ENCODE data around the gene BBS2. TPM values are rescaled to one million over a fixed set of nuclear protein-coding genes. Genes with fewer than 3 reads are reported as not detected.
A peak's percentile ranks its signal among the peaks of the same experiment; 100 is the strongest.

Gene BBS2
- total and polyA plus RNA-seq, 2 of the 13 experiments (the other 11 are each of a cell fraction or from before 2014, with no cell fraction given), result 59.7 to 68.3 TPM

DNA sequence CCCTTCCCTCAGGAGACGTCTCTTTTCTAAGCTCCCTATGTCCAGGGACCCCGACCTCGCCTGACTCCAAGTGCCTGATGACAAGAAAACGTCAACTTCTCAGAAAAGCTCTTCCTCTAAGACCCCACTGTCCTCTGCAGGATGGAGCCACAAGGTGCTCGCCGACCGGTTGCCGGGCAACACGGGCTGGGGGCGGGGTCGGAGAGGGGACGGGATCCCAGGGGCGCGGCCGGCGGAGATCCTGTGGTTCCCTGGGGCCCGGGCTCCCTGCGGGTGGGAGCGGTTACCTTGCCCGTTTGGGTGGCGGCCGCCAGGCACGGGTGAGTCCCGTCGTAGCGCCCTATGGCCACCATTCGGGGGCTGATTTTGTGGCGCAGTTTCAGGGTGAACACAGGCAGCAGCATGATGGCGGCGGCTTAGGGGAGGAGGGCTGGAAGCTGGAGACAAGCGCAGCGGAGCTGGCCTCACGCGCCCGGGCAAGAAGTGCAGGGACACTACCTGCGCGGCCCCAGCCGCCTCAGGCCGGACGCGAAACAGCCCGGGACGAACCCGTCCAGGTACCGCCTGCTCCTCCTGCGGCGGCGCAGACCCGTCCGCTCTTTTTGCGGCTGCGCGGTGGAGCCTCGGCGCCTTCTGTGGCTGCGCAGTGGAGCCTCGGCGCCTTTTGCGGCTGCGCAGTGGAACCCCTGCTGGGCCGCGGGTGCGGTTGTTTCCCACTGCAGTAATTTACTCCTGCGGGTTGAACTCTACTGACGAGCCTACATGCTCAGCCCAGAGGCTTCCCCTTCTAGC is at the start of gene BBS2 (continued):
- no peak; the same call in 1 of the 2 replicates for TF ChIP-seq NCOA2 (CRISPR knock-in tag; IDR thresholded peaks at IDR 0.05)
- peak; percentile 49 for TF ChIP-seq AGO2 (optimal IDR thresholded peaks at IDR 0.05; ENCODE audit: low read depth, low read length)
- peak; percentile 32; the same call in 1 of the 2 replicates for TF ChIP-seq BRCA1 (CRISPR knock-in tag; IDR thresholded peaks at IDR 0.05)
- TF ChIP-seq ZNF318 (CRISPR knock-in tag; IDR thresholded peaks at IDR 0.05), result no peak
- TF ChIP-seq ZNF75D (CRISPR knock-in tag; IDR thresholded peaks at IDR 0.05; ENCODE audit: borderline replicate concordance), result no peak
- no peak for TF ChIP-seq ATAD3A (CRISPR knock-in tag; IDR thresholded peaks at IDR 0.05)
- TF ChIP-seq ETS1 (CRISPR knock-in tag; IDR thresholded peaks at IDR 0.05), result no peak
- TF ChIP-seq ARNT2 (CRISPR knock-in tag; IDR thresholded peaks at IDR 0.05; ENCODE audit: low read depth), result peak; percentile 92; the same call in 1 of the 2 replicates
- TF ChIP-seq, protein P1, sequence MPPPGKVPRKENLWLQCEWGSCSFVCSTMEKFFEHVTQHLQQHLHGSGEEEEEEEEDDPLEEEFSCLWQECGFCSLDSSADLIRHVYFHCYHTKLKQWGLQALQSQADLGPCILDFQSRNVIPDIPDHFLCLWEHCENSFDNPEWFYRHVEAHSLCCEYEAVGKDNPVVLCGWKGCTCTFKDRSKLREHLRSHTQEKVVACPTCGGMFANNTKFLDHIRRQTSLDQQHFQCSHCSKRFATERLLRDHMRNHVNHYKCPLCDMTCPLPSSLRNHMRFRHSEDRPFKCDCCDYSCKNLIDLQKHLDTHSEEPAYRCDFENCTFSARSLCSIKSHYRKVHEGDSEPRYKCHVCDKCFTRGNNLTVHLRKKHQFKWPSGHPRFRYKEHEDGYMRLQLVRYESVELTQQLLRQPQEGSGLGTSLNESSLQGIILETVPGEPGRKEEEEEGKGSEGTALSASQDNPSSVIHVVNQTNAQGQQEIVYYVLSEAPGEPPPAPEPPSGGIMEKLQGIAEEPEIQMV (CRISPR knock-in tag; IDR thresholded peaks at IDR 0.05; ENCODE audit: low read depth), result peak; percentile 34; the same call in 1 of the 2 replicates
- TF ChIP-seq BORCS8-MEF2B (CRISPR knock-in tag; IDR thresholded peaks at IDR 0.05), result peak; percentile 86
- no peak for TF ChIP-seq CEBPB (IDR thresholded peaks at IDR 0.05; ENCODE audit: borderline replicate concordance, low read depth, low read length)
- TF ChIP-seq ZBTB44 (CRISPR knock-in tag; IDR thresholded peaks at IDR 0.05), result no peak
- TF ChIP-seq SAP130 (CRISPR knock-in tag; IDR thresholded peaks at IDR 0.05; ENCODE audit: low read depth), result peak; percentile 89
- peak; percentile 73; the same call in 1 of the 2 replicates for TF ChIP-seq SNAPC2 (CRISPR knock-in tag; IDR thresholded peaks at IDR 0.05)
- no peak for TF ChIP-seq TCF7L2 (IDR thresholded peaks at IDR 0.05; ENCODE audit: low read depth, low read length)

All from HepG2 (cell line).